ENCODE measurements around the gene ARF1.

The ARF1 gene

GRCh38 chr1:228122921-228123441 lies 40.5 kb downstream of the ARF1 start:
- no peak for DNase-seq (ENCODE audit: low spot score)

DNA sequence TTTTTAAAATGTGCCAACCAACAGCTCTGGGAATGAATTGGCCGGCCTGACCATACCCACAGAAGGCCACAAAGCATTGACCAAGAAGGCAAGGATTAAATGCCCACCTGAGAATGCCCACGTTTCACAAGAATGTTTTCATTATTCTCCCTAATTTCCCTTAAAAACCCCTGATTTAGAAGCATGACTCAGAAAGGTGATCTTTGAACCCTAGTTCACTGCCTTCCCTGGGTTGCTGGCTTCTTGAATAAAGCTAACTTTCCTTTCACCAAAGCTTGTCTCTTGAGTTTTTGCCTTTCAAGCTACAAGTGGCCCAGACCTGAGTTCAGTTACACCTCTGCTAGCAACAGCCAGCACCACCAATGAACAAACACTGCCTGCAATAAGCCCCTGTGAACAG lies 41.0 kb downstream of the ARF1 start:
- DNase-seq (ENCODE audit: low spot score), result no peak

DNA sequence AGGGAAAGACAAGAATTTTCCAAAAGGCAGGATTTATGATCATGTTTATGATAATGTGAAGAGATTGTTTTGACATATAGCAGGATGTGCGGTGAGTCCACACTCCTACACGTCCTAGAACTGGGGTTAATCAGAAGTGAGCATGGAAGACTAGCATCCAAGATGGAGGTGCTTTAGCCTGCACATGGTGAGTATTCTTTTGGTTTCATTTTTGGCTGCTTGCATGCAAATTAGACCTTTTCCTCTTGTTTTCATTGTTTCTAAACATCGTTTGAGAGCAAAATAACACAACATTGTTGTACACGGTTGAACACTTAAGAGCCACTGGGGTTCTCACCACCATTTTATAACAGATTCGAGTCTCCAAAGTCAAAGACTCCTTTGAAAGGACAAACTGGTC lies 42.7 kb downstream of the ARF1 start:
- DNase-seq (ENCODE audit: low spot score), result no peak

- no peak for DNase-seq (ENCODE audit: low spot score)
These were observed 49.3 kb downstream of the ARF1 start for GRCh38 chr1:228131766-228132165.

DNA sequence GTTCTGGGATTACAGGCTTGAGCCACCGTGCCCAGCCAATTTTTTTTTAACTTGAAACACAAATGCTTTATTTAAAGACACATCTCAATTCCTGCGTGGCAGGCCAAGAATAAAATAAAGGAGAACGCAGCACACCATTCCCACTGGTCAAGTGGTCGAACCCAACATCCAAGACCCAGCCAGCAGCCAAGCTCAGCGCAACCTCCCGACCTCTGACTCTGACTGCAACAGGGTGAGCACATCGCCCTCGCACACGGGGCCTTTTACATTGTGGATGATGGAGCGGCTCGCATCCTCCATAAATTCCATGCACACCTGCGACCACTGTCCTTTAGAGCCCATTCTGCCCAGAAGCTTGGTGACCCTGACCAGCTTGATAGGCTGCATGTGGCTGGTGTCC lies 52.1 kb downstream of the ARF1 start:
- no peak for DNase-seq (ENCODE audit: low spot score)

GRCh38 chr1:228136901-228137300 lies 54.4 kb downstream of the ARF1 start:
- no peak for DNase-seq (ENCODE audit: low spot score)

DNA sequence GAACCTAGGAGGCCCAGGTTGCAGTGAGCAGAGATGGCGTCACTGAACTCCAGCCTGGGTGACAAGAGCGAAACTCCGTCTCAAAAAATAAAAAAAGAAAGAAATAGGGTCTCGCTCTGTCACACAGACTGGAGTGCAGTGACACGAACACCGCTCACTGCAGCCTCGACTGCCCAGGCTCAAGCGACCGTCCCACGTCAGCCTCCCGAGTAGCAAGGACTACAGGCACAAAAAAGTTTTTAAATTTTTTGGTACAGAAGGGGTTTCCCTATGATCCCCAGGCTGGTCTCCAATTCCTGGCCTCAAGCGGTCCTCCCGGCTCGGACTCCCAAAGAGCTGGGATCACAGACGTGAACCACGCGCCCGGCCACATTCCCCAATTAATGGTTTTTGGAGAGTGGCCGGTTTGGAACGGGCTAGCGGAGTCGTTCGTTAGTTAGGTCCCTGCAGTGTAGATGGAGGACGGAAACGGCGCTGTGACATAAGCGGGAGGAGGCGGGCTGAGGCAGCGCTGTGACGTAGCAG lies 57.0 kb downstream of the ARF1 start:
- no peak for DNase-seq (ENCODE audit: low spot score)

DNA sequence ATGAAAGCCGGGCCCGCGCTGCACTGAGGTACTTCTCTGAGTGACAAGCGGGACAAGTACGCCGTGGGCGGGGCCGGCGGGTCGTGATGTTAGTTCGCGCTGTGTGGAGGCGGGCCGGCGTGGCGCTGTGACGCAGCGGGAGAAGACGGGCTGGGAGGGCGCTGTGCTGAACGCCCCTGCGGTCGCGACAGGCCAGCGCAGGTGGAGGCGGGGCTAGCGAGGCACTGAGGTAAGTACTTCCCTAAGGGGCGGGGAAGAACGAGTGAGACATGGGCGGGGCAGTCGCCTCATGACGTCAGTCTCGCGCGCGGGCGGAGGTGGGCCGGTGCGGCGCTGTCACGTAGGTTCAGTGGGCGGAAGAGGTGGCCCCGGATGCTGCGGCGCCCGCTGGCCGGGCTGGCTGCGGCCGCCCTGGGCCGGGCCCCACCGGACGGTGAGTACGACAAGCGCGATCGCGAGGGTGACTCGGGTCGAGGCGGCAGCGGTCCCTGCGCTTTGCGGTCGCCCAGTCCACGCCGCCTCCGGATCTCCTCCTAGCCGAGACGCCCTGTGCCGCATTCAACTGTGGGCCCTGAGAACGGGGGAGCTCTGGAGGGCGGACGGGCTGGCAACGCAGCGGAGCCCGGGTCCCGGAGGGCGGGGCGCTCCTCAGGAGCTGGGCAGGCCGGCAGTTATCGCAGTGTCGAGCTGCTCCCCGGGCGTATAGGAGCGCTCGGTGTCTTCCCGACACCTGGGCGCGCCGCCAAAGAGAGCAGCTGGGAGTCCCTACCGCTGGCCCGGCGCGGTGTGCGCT lies 57.6 kb downstream of the ARF1 start, which contains the start of gene GUK1:
GUK1 (plus strand) TSS at position 349 of the 793 bp plus-strand sequence; CDS start at position 373, 24 bp downstream.
- DNase-seq (ENCODE audit: low spot score), result peak; percentile 100

GRCh38 chr1:228140724-228141225 lies 58.3 kb downstream of the ARF1 start:
- DNase-seq (ENCODE audit: low spot score), result no peak

GRCh38 chr1:228141226-228142044 lies 58.9 kb downstream of the ARF1 start:
- peak; percentile 39 for DNase-seq (ENCODE audit: low spot score)

GRCh38 chr1:228142155-228142691 lies 59.7 kb downstream of the ARF1 start:
- DNase-seq (ENCODE audit: low spot score), result no peak

DNA sequence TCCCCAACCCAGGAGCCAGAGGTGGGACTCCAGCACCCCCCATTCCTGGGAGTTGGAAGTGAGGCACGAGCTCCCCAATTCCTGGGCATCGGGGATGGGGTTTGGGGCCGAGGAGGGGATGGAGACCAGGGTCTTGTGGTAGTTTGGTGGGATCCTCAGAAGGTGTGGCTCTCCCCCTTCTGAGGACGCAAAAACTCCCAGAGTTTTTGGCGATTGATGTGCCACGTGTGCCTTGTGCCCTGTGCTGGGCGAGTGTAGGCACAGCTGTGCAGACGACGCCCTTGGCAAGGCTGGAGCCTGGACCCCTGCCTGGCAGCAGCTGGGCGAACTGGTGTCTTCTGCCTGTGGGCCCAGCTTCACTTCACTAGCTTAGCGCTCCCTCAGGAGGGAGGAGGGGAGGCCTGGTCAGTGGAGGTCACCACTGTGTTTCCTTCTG lies 60.2 kb downstream of the ARF1 start:
- no peak for DNase-seq (ENCODE audit: low spot score)

DNA sequence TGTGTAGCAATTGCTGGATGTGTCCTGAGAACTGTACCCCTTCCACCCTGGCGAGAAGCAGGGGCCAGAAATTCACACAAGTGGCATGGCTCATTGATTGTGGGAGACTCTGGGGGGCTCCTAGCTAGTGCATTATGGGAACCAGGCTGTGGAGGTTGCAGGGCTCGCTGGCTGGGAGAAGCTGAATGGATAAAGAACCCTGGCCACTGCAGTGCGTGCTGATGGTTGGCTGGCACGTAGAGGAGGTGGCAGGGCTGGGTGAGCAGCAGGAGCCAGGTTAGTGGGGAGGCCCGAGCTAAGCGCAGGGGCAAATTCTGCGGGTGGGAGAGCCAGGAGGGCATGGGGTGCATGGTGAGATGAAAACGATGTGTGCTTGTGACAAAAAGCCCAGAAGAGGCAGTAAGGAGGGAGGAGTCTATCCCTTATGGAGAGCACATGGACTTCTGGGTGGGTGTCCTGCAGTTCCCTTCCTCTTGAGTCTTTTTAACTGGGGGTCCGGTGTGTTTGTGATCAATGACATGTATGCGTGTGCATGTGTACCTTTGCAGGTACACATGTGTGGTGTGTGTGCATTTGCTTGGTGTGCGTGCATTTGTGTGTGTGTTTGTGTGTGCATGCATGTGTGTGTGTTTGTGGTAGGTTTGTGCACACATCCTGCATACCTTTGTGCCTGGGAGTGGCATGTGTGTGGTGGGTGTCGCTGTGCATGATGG lies 61.1 kb downstream of the ARF1 start:
- no peak for DNase-seq (ENCODE audit: low spot score)

- no peak for DNase-seq (ENCODE audit: low spot score)
These were observed 61.9 kb downstream of the ARF1 start for GRCh38 chr1:228144193-228144992.

GRCh38 chr1:228144993-228145343 lies 62.5 kb downstream of the ARF1 start:
- no peak for DNase-seq (ENCODE audit: low spot score)

DNA sequence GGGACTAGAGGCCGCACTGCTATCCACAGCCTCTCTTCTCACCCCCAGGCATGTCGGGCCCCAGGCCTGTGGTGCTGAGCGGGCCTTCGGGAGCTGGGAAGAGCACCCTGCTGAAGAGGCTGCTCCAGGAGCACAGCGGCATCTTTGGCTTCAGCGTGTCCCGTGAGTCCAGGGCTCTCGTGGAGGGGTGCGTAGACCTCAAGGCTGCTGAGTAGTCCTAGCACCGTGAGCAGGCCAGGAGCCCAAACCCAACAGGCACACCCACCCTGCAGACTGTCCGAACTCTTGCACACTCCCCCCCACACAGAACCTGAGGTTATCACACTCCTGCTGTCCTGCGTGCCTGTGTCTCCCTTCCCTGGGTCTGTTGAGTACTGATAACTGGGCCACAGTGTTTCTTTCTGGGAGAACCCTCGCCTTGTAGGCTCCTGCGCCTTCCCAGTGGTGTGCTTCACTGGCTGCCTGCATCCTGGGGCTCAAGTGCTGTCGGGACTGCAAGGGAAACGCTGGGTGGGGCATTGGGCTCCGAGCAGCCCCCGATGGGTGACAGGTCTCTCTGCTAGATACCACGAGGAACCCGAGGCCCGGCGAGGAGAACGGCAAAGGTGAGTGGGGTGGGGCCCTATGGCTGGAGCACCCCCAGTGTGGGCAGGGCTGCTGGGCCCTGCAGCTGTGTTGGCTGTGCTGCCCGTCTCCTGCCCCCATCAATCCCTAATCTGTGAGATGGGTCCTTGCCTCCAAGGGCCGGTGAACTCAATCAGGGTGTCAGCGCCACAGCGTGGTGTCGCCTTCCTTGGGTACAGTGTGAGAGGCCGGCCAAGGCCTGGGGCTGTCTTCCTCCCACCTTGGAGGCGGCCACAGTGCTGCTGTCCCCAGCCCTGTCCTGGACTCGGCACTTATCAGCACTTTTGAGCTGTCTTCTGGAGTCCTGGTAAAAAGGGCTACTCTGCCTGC lies 63.2 kb downstream of the ARF1 start:
- DNase-seq (ENCODE audit: low spot score), result no peak

DNA sequence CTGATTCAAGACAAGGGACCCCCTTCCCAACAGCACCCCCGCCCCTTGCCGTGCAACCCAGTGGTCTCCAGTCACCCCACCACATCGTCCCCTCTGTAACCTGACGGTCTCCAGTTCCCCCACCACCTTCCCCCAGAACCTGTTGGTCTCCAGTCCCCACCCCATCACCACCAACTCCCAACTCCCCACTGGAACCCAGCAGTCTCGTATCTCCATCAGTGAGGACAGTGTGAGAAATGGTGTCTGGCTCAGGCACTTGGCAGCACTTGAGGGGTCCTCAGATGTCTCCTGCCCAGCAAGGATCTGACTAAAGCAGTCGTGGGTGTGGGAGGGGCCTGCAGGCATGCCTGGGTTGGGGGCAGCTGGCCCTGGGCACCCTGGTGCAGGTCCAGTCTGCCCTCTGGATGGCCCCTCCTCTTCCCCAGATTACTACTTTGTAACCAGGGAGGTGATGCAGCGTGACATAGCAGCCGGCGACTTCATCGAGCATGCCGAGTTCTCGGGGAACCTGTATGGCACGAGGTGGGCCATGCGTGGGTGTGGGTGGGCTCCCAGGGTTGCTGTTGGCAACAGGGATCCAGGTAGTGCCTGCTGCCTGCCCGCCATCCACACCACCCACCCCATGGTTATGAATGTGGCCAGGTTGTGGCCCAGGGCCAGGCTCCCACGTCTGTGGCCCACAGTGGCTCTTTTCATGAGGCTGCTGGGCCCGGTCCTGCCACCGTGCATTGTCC lies 64.1 kb downstream of the ARF1 start:
- no peak for DNase-seq (ENCODE audit: low spot score)

DNA sequence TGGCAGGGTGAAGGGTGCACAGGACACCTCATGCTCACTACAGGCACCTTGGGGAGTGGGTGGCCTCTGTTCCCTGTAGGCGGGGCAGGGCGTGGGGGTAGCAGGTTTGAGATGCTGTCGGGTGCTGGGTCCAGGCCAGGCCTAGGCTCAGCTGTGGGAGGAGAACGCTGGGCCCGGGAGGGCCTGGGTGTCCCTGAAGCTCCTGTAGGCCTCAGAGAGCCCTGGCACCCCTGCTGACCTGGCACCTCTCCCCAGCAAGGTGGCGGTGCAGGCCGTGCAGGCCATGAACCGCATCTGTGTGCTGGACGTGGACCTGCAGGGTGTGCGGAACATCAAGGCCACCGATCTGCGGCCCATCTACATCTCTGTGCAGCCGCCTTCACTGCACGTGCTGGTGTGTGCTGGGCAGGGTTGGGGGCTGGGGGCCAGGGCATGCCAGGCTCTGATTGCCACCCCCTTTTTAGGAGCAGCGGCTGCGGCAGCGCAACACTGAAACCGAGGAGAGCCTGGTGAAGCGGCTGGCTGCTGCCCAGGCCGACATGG lies 64.7 kb downstream of the ARF1 start:
- no peak for DNase-seq (ENCODE audit: low spot score)

- no peak for DNase-seq (ENCODE audit: low spot score)
These were observed 65.3 kb downstream of the ARF1 start for GRCh38 chr1:228147768-228148167.

Data from activated CD4-positive, alpha-beta T cell treated with anti-CD3 and anti-CD28 coated beads, Interleukin-2, Interleukin-4, amounts not matched to agents 100 ng/mL and 50 ng/mL, durations not matched to agents 16 hours and 8 hours (primary cell).